Endothelial cell of umbilical vein (primary cell): ENCODE measurements around the gene KLHL21.

Experiments used
- CTCF ChIP-seq, 2 donors: IDR thresholded peaks; 1 replicate in 1 of 2; 2 replicates in 1 of 2; pipeline ENCODE4 v1.5.1; 2011; ENCODE audit warnings: low read length in 2 of 2, mild to moderate bottlenecking in 2 of 2, moderate library complexity in 2 of 2, control low read depth in 1 of 2, inconsistent platforms in 1 of 2, low read depth in 1 of 2; ENCODE audit not compliant: insufficient read depth in 1 of 2; ENCODE audit errors: extremely low read depth in 1 of 2
- EZH2 ChIP-seq: IDR thresholded peaks from 2 replicates; pipeline ENCODE4 v1.6.1; 2012; ENCODE audit warnings: borderline replicate concordance, low read depth, mild to moderate bottlenecking, moderate library complexity, low read length, inconsistent platforms; ENCODE audit not compliant: severe bottlenecking
- JUN ChIP-seq: IDR thresholded peaks from 2 replicates; pipeline ENCODE4 v1.6.1; 2011; ENCODE audit warnings: borderline replicate concordance, low read depth; ENCODE audit not compliant: insufficient read length, insufficient read depth
- MYC ChIP-seq: IDR thresholded peaks from one replicate; pipeline ENCODE4 v1.6.1; 2011; ENCODE audit warnings: mild to moderate bottlenecking, low read depth, low read length
- POLR2A ChIP-seq: IDR thresholded peaks from 2 replicates; pipeline ENCODE4 v1.6.1; 2012; ENCODE audit warnings: low read depth, mild to moderate bottlenecking, control low read depth, low read length
- POLR2AphosphoS5 ChIP-seq: IDR thresholded peaks from 2 replicates; pipeline ENCODE4 v1.6.1; 2012; ENCODE audit warnings: low read depth, mild to moderate bottlenecking, control low read depth, low read length, moderate library complexity; ENCODE audit not compliant: insufficient read depth

- TF ChIP-seq CTCF (IDR thresholded peaks at IDR 0.05; ENCODE audit: extremely low read depth in 1 of 2, insufficient read depth in 1 of 2, low read depth in 1 of 2, low read length in 2 of 2) (no peak), JUN (no peak), EZH2 (no peak), POLR2AphosphoS5 (no peak), MYC (no peak), POLR2A (no peak)
Measured at GRCh38 chr1:6545276-6546112, 57.2 kb downstream of the KLHL21 start.
